AG08396 (cell line): ENCODE data around the gene RPS16.

Experiments
- DNase-seq: peaks from one replicate; pipeline ENCODE4 v3.0.0; 2012; ENCODE audit warnings: low spot score, mixed read lengths

Gene RPS16

DNA sequence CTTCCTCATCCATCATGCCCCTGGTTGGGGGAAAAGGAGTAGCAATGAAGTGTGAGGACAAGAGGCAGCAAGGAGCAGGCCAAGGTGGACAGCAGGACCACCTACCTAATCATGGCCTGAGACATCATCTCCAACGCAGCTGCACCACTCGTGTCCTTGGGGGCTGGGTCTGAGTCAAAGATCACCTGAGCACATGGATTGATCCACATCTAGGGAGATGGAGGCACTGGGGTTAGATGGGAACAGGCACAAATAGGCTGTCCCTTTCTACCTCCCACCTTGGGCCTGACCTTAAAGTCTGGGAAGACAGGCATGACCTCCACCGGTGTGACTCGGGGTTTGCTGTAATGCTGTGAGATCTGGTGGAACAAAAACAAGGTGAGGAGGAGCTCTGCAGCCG, 47.1 kb downstream of the RPS16 start:
- DNase-seq, result no peak

DNA sequence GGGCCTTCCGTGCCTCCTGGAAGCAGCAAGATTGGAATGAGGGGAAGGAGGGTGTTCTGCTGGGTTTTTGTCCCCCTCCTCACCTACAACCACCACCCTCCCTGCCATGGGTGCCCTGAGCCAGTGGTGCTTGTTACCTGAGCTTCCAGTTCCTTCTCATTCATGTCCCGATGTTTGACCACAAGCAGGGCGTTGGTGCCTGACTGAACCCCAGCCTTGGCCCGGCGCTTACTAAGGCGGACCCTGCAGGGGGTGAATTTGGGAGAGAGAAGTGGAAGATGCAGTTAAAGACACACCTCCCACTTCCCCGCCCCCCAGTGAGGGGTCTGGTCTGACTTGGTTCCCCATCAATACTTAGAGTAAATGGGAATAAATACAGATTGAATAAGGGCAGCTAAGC, 49.2 kb downstream of the RPS16 start:
- no peak for DNase-seq

DNA sequence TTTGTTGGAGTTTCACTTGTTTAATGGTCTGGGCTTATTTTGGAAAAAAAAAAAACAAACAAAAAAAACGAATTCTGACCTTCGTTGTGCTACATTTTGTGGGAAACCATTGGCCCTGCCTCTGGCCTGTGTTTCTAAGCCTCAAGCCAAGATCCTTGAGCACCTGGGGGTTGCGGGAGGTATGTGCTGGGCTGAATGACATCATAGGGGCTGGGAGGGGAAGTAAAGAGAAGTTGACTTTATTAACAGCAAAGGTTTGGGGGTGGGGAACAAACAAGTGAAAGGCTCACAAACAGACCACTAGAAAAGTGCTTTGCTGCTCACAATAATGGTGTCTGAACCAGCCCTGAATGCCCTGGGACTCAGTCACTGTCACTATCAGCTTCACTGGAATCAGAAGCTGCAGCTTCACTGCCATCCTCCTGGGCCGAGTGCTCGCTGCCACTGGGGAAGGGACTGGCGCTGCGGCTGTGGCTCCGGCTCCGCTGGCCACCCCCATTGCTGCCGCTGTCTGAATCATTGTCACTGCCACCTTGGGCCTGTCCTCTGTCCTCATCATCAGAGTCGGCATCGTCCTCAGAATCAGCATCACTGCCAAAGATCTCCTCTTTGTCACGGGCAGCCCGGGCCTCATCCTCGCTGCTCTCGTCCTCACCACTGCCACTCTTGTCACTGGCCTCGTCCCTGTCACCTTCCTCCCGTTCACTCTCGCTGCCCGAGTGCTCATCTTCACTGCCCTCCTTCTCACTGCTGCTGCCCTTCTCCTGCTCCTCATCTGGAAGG, 49.9 kb downstream of the RPS16 start:
- no peak for DNase-seq

DNA sequence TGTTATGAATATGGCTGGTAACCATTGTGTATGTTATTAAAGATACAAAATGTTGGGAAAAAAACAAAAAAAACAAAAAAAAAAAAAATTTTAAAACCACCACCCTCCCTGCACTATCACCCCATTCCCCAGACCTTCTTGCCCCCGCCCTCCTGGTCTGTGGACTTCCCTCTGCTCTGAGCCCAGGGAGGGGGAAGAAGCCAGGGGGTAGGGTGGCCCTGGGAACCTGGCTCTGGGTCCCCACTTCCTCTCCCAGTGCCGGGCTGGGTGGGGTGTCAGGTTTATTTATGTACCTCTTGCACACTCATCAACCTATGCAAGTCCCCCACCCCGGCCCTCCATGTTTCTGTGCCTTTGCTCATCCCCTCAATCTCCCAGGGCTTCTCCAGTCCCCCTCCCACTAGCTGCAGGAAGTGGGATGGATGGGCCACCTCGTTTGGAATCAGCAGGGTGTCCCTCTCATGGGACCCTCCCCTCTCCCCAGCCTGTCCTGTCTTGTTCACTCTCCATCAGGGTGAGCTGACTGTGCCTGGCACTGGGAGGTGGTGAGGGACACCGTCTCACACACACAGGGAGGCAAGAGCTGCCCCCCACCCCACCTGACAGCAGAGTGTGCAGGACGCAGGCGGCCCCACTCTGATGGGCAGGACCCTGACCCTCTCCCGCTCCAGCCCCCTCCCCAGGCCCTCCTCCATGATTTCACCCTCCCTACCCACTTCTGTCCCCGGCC, 50.7 kb downstream of the RPS16 start:
- no peak for DNase-seq
